Esophagus muscularis mucosa (tissue), 4 donors: Measurements from ENCODE around the gene ATF6B.
"Not testable (repeated sequence)": the region's sequence is repeated elsewhere in the genome, so short reads cannot be mapped to it uniquely, and the experiment has no call there.

Experiments used
- EP300 ChIP-seq: sonication (generic); formaldehyde crosslinking; IDR thresholded peaks from one replicate; pipeline ENCODE4 v1.6.1; 2017; ENCODE audit warnings: antibody characterized with exemption
- POLR2A ChIP-seq: fragments of 450-650 bp; IDR thresholded peaks from one replicate; pipeline ENCODE4 v1.6.1; 2017; ENCODE audit warnings: antibody characterized with exemption, moderate library complexity, mild to moderate bottlenecking, low read depth
- POLR2AphosphoS5 ChIP-seq, 2 donors: sonication (generic); formaldehyde crosslinking; IDR thresholded peaks; one replicate each; pipeline ENCODE4 v1.6.1; 2017; ENCODE audit warnings: antibody characterized with exemption in 2 of 2
- TF ChIP-seq, protein P1 (sequence below), 3 experiments: fragments of 200-600 bp in 2 of 3; fragments of 450-650 bp in 1 of 3; sonication (generic) in 2 of 3; IDR thresholded peaks; one replicate each; pipeline ENCODE4 v1.5.1; 2017 to 2019; ENCODE audit warnings: antibody characterized with exemption in 3 of 3, mild to moderate bottlenecking in 2 of 3, moderate library complexity in 1 of 3

DNA sequence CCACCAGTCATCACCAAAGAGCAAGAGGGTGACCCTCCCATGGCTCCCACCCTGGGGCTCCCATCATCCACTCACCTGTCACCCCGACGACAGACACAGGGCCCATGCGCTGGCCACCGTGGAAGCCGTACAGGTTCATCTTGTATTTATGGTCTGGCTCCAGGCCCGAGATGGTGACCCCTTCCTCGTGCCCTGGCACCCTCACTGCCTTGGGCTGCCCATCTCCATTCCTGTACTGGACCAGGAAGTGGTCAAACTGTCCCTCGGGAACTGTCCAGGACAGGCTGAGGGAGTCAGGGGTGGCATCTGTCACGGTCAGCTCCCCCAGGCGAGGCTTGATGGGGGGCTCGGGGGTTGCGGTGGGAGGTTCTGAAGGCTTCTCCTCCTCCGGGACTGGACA lies 59.7 kb downstream of the ATF6B start:
- TF ChIP-seq POLR2A; POLR2AphosphoS5 (IDR thresholded peaks at IDR 0.05); EP300: not testable (repeated sequence)
- TF ChIP-seq, protein P1, sequence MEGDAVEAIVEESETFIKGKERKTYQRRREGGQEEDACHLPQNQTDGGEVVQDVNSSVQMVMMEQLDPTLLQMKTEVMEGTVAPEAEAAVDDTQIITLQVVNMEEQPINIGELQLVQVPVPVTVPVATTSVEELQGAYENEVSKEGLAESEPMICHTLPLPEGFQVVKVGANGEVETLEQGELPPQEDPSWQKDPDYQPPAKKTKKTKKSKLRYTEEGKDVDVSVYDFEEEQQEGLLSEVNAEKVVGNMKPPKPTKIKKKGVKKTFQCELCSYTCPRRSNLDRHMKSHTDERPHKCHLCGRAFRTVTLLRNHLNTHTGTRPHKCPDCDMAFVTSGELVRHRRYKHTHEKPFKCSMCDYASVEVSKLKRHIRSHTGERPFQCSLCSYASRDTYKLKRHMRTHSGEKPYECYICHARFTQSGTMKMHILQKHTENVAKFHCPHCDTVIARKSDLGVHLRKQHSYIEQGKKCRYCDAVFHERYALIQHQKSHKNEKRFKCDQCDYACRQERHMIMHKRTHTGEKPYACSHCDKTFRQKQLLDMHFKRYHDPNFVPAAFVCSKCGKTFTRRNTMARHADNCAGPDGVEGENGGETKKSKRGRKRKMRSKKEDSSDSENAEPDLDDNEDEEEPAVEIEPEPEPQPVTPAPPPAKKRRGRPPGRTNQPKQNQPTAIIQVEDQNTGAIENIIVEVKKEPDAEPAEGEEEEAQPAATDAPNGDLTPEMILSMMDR (IDR thresholded peaks at IDR 0.05), result not testable (repeated sequence)
